K562 treated with DMSO at 1 percent for 12 hours (cell line): ENCODE data around the gene ALDH16A1. TPM values are rescaled to one million over a fixed set of nuclear protein-coding genes. Genes with fewer than 3 reads are reported as not detected.

Source experiments
- total RNA-seq: library from RNA; unstranded; fragments of 300-600 nt; gene quantifications from 2 replicates; pipeline ENCODE4 v1.2.3, GENCODE V29; 2022; ENCODE audit not compliant: insufficient read depth

Gene ALDH16A1
- total RNA-seq, result 25.3 and 49.3 TPM in 2 replicates

GRCh38 chr19:49453013-49453756 lies at the start of gene ALDH16A1:
TSS of gene ALDH16A1 (plus strand) at chr19:49453225. CDS start at chr19:49453332, 107 bp downstream.

GRCh38 chr19:49423071-49423984 lies 29.7 kb upstream of the ALDH16A1 start, which contains the start of gene PTH2:
TSS of gene PTH2 (minus strand) at chr19:49423441. CDS start at chr19:49423339, 102 bp downstream.

GRCh38 chr19:49425178-49425577 lies 27.8 kb upstream of the ALDH16A1 start, which contains the start of gene GFY:
TSS of gene GFY (plus strand) at chr19:49425388. CDS start at chr19:49426431, 1,043 bp downstream.

GRCh38 chr19:49441210-49441959 lies 11.6 kb upstream of the ALDH16A1 start, which contains the start of gene SLC17A7:
TSS of gene SLC17A7 (minus strand) at chr19:49441527. CDS start at chr19:49441379, 148 bp downstream.

GRCh38 chr19:49451430-49452181 lies 1.4 kb upstream of the ALDH16A1 start, which contains the start of gene PIH1D1:
TSS of gene PIH1D1 (minus strand) at chr19:49451814. CDS start at chr19:49451574, 240 bp downstream.

GRCh38 chr19:49473868-49474541 lies 21.0 kb downstream of the ALDH16A1 start, which contains the start of gene FLT3LG:
TSS of gene FLT3LG (plus strand) at chr19:49474215. CDS start at chr19:49474640, 425 bp downstream.

GRCh38 chr19:49487277-49488045 lies 34.4 kb downstream of the ALDH16A1 start, which contains the start of gene RPL13A:
TSS of gene RPL13A (plus strand) at chr19:49487608. CDS start at chr19:49487630, 22 bp downstream.

Other genes with a start within 250 kb of the ALDH16A1 start
- gene SLC6A16, start 128.0 kb upstream of the ALDH16A1 start, total RNA-seq, result 0.47 and 3.0 TPM in 2 replicates
- 18.0 and 32.1 TPM in 2 replicates for gene CD37, start 117.8 kb upstream of the ALDH16A1 start, total RNA-seq
- gene TEAD2, start 90.8 kb upstream of the ALDH16A1 start, total RNA-seq, result 10.3 and 22.8 TPM in 2 replicates
- not detected in 2 replicates for gene DKKL1, start 89.3 kb upstream of the ALDH16A1 start, total RNA-seq
- 0.62 TPM in 1 of 2 replicates, not detected in the other for gene KASH5, start 65.0 kb upstream of the ALDH16A1 start, total RNA-seq
- not detected in 2 replicates for gene PTH2, start 29.8 kb upstream of the ALDH16A1 start, total RNA-seq
- not detected in 2 replicates for gene GFY, start 27.8 kb upstream of the ALDH16A1 start, total RNA-seq
- 6.3 and 19.6 TPM in 2 replicates for gene SLC17A7, start 11.7 kb upstream of the ALDH16A1 start, total RNA-seq
- gene PIH1D1, start 1.4 kb upstream of the ALDH16A1 start, total RNA-seq, result 142 and 182 TPM in 2 replicates
- 13.9 and 16.2 TPM in 2 replicates for gene FLT3LG, start 21.0 kb downstream of the ALDH16A1 start, total RNA-seq
- gene RPL13A, start 34.4 kb downstream of the ALDH16A1 start, total RNA-seq, result 8,120 and 13,069 TPM in 2 replicates
- 5,951 and 7,935 TPM in 2 replicates for gene RPS11, start 43.2 kb downstream of the ALDH16A1 start, total RNA-seq
- gene FCGRT, start 59.4 kb downstream of the ALDH16A1 start, total RNA-seq, result 7.8 and 9.4 TPM in 2 replicates
- gene RCN3, start 74.8 kb downstream of the ALDH16A1 start, total RNA-seq, result 4.8 and 5.2 TPM in 2 replicates
- 269 and 444 TPM in 2 replicates for gene NOSIP, start 127.3 kb downstream of the ALDH16A1 start, total RNA-seq
- gene PRRG2, start 128.1 kb downstream of the ALDH16A1 start, total RNA-seq, result 0.59 TPM in 1 of 2 replicates, not detected in the other
- gene PRR12, start 138.0 kb downstream of the ALDH16A1 start, total RNA-seq, result 4.8 and 16.0 TPM in 2 replicates
- gene RRAS, start 186.9 kb downstream of the ALDH16A1 start, total RNA-seq, result 16.3 and 25.9 TPM in 2 replicates
- 32.2 and 61.8 TPM in 2 replicates for gene SCAF1, start 189.0 kb downstream of the ALDH16A1 start, total RNA-seq
- 98.2 and 108 TPM in 2 replicates for gene IRF3, start 212.6 kb downstream of the ALDH16A1 start, total RNA-seq
- 247 and 311 TPM in 2 replicates for gene BCL2L12, start 212.7 kb downstream of the ALDH16A1 start, total RNA-seq
- 124 and 147 TPM in 2 replicates for gene PRMT1, start 224.0 kb downstream of the ALDH16A1 start, total RNA-seq
- gene ADM5, start 236.4 kb downstream of the ALDH16A1 start, total RNA-seq, result 6.6 and 8.8 TPM in 2 replicates
- 2.0 and 8.0 TPM in 2 replicates for gene CPT1C, start 237.9 kb downstream of the ALDH16A1 start, total RNA-seq